ENCODE results near the gene MYF6. TPM values are rescaled to one million over a fixed set of nuclear protein-coding genes. Genes with fewer than 3 reads are reported as not detected.

MYF6 gene
- total RNA-seq, 1 donor from 2014 or later = 1.6 TPM

GRCh38 chr12:80702889-80703805, 4.3 kb upstream of the MYF6 start:
- FAIRE-seq (no peak), DNase-seq (ENCODE audit: low spot score in 2 of 2) (no peak)

DNA sequence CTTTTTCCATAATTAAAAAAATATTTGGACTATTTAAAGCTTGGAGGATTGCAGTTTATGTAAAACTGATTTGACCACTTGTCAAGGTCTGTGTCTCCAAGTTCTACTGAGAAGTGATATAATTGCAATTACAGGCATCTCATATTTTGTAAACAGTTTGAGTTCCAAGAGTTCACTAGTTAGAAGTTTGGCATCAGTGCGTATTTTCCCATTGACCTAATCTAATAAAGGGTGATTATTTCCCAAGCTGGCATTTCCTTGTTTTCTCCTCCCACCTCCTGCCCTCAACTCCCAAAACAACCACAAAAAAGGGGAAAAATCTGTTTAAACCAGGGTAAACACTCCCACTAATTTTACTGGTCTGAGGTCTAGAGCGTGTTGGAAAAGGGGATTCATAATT, 3.0 kb upstream of the MYF6 start:
- DNase-seq (ENCODE audit: low spot score in 2 of 2) (no peak), FAIRE-seq (no peak)

DNA sequence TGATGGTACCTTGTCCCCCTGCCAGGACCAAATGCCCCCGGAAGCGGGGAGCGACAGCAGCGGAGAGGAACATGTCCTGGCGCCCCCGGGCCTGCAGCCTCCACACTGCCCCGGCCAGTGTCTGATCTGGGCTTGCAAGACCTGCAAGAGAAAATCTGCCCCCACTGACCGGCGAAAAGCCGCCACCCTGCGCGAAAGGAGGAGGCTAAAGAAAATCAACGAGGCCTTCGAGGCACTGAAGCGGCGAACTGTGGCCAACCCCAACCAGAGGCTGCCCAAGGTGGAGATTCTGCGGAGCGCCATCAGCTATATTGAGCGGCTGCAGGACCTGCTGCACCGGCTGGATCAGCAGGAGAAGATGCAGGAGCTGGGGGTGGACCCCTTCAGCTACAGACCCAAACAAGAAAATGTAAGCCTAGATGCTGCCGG, 410 bp downstream of the MYF6 start:
- FAIRE-seq = no peak
- DNase-seq (ENCODE audit: low spot score in 2 of 2) = no peak

DNA sequence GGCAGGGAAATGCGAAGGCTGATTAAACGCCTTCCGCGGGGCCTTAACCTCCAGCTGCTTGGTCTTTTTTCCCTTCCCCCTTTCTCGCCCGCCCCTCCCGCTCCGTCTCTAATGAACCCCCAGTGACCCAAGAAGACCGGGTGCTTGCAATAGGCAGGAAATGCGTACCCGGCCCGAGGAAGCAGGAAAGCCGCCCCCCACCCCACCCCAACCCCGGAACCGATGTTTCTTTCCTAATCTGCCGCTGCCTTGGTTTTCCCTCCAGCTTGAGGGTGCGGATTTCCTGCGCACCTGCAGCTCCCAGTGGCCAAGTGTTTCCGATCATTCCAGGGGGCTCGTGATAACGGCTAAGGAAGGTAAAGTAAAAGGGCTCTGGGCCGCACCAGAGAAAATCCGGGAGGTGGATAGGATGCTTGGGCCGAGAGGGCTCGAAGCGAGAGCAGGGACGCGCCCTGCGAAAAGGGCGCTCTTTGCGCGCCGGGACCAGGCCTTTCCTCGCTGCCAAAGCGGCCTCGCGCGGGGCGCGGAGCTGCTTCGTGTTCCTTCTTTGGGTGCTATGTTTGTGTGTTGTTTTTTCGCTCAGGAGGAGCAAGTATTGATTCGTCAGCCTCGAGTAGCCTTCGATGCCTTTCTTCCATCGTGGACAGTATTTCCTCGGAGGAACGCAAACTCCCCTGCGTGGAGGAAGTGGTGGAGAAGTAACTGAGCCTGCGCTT, 983 bp downstream of the MYF6 start:
- FAIRE-seq (no peak), DNase-seq (ENCODE audit: low spot score in 2 of 2) (no peak)

DNA sequence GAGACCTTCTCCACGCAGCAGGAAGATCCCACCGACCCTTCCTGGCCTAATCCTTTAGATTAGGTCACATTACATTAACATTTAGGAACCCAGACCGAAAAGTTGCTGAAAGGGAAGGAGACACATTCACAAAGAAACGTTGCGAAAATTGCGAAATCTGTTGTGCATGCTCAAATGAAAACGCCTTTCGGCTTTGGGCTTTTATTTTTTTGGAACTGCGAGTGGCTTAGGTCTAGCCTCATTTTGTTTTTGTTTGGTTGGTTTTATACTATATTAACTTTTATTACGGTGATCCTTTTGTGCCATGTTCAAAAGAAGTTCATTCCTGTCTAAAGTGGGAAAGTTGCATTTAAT, 1.5 kb downstream of the MYF6 start:
- no peak for FAIRE-seq
- no peak for DNase-seq (ENCODE audit: low spot score in 2 of 2)

DNA sequence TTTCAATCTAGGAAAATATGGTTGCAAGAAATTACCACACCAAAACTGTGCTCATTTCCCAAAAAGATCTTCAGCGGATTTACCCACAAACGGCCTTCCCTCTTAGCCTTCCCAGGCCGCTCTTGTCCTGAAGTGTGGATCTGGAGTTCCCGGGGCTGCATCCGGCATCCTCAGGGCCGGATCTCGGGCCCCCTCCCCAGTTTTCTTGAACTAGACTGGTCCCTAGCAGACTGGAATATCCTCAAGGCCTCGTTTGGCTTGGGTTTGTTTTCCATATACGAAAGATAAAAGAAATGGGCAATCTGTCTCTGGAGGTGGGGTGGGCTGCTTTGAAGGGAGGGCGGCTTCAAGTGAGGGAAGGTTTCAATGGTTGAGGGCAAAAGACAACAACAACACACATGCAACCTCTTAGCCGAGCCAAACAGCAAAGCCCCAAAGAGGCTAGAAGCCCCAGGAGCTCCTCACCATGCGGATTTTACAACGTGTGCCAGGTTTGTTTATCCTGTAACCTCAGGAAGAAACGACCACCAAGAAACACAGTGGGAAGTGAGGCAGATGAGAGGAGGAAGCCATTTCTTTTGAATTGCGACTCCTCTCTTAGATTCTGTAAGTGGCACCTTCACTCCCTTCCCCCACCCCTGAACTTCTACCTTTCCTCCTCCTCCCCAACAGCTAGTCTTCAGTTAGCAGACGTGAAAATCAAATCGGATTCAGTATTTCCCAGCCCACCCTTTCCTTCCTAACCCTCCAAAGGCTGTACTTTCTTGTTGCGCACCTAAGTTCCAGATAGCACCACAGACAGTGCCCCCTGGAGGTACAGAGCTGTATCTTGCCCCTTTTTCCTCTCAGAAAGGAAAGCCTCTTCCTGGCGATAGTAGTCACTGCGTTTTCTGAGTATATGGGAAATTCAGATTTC, 2.6 kb downstream of the MYF6 start:
- FAIRE-seq (no peak), DNase-seq (ENCODE audit: low spot score in 2 of 2) (no peak)

GRCh38 chr12:80710727-80711449, 3.5 kb downstream of the MYF6 start:
- DNase-seq (ENCODE audit: low spot score in 2 of 2) (no peak), FAIRE-seq (no peak)

GRCh38 chr12:80711866-80712265, 4.4 kb downstream of the MYF6 start:
- DNase-seq (ENCODE audit: low spot score in 2 of 2) (no peak), FAIRE-seq (no peak)

GRCh38 chr12:80712866-80713265, 5.4 kb downstream of the MYF6 start:
- DNase-seq (ENCODE audit: low spot score in 2 of 2) (no peak), FAIRE-seq (no peak)

DNA sequence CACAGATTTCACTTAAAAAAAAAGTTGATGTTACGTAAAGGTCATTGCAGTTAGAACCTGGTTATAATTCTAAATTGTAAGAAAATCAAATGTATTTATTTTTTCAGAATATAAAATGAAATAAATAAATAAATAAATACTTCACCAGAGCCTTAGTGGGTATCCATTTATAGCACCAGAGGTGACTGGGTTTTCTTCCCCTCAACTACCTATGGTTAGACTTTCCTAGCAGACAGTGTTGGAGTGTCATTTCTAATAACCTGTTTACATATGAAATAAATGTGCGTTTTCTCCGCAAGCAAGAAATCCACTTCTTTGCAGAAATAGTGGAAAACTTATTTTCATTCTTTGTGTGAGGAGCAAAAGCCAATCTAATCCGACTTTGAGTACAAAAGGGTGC, 6.0 kb downstream of the MYF6 start:
- DNase-seq (ENCODE audit: low spot score in 2 of 2) (no peak), FAIRE-seq (no peak)

- DNase-seq (ENCODE audit: low spot score in 2 of 2) (no peak), FAIRE-seq (no peak)
Observed at GRCh38 chr12:80714055-80714454, 6.6 kb downstream of the MYF6 start.

GRCh38 chr12:80714846-80715245, 7.4 kb downstream of the MYF6 start:
- DNase-seq (ENCODE audit: low spot score in 2 of 2) (no peak), FAIRE-seq (no peak)

GRCh38 chr12:80715713-80716249, 8.3 kb downstream of the MYF6 start:
- no peak for DNase-seq (ENCODE audit: low spot score in 2 of 2)
- no peak for FAIRE-seq

GRCh38 chr12:80716696-80717469, 9.4 kb downstream of the MYF6 start, which contains the start of gene MYF5:
MYF5 (plus strand) TSS chr12:80716912; CDS start chr12:80717064, 152 bp downstream.
- no peak for FAIRE-seq
- DNase-seq (ENCODE audit: low spot score in 2 of 2) = no peak

GRCh38 chr12:80717856-80718255, 10.4 kb downstream of the MYF6 start:
- DNase-seq (ENCODE audit: low spot score in 2 of 2) = no peak
- no peak for FAIRE-seq

GRCh38 chr12:80720516-80720915, 13.1 kb downstream of the MYF6 start:
- DNase-seq (ENCODE audit: low spot score in 2 of 2) (no peak), FAIRE-seq (no peak)

DNA sequence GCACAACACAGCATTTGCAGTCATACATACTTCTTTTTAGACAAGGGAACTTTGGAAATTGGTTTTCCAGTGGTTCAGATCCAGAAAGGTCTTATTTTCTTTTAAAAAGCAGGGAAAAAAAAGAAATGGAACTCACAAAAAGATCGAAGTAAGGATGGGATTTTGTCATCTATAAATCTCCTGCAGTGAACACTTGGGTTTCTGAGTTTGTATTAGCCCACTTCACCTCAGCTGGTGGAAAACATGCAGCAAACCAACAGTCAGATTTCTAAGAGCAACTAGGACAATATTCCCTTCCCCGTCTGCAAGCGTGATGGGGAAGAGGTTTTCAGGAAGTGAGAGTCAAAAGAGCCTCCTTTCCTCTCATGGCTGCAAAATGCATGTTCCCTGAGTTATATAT, 13.9 kb downstream of the MYF6 start:
- FAIRE-seq = no peak

DNA sequence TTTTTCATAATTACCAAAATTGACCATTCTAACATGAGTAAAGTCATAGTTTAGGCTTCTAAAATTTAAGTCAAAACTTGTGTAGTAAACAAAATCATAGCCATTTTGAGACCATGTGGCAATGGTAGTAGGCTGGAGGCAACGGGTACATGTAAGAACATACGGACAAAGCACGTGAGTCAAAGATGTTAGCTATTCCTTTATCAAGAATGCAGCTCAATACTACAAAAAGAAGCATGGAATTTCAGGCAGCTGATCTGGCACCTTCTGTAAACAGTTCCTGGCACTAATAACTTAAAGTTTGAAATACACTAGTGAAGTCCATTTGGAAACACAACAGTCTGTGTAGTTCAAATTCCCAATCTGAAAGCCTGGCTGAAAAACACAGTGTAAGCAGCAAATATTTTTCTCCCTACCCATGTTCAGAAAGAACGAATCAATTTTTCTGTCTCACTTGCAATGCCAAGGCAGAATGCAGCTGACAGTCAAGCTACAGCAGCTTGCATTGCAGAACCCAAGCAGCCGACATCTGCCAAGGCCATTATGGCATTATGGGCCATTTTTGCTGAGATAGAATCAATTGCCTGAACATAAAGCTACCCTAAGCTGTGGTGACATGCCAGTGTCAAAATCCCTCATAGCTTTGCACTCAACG, 38.5 kb downstream of the MYF6 start:
- no peak for FAIRE-seq

More for the DNA sequence above, 13.9 kb downstream of the MYF6 start:
- DNase-seq (ENCODE audit: low spot score in 2 of 2) = no peak

More for the DNA sequence above, 38.5 kb downstream of the MYF6 start:
- DNase-seq (ENCODE audit: low spot score in 2 of 2) = no peak

All from frontal cortex (tissue), 4 donors.